Non-pigmented ciliary epithelial cell (primary cell): Measurements from ENCODE around the gene MBD5.

Experiments
- DNase-seq: peaks from one replicate; pipeline ENCODE4 v3.0.0-alpha.2; 2010; ENCODE audit warnings: low read depth

The MBD5 gene

DNA sequence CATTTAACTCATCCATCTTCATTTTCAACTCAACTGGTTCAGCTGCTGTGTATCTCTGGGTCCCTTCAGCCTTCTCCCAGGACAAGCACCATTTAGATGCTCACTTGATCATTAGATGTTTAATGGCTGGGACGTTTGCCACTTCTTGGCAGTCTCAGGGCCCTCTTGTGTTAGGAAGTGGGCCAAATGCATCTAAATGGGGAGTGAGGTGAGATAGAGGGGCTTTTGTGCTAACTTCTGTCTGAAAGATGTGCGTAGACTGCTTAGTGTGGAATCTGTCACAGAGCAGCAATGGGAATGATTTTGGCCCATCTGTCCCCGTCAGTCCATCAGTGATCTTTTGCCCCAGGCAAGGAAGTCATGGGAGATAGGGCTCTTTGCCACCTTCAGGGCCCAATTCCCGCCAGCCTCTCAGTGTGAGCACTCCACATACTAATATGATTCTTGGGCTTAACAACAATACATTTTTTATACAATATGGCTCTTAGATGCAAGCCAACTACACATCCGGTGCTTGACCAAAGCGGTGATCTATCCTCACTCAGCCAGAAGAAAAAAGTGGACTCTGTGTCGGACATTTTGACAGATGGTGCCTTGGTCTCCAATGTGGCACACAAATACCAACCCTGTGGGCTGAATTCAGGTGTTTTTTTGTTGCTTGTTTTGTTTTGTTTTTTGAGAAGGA is 528.0 kb downstream of the MBD5 start:
- DNase-seq: no peak

DNA sequence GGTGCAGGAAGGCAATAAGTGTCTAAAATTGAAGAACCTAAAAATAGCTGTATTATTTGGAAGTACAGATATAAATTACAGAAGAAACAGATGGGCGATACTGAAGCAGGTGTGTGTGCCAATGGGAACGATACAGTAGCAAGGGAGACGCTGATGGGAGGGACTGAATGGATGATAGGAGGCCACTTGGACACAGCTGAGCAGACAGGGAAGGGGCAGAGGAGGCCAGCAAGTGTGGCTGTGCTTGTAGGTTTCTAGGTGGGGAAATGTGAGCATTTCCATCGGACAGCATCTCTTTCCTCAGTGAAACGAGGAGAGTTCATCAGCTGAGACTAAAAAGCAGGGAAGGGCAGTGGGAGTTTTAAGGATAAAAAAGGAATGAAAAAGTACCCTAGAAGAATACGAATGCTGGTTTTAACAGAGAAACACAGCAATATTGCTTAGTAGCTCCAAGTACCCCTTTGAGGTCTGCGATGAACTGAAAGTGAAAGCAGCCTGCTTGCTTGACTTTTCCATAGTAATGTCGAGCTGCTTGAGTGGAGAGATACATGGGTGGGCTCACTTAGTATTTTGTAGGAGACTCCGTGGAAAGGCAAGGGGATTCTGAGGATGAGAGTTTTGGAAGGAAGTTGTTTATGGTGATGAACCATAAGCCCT is 531.9 kb downstream of the MBD5 start:
- DNase-seq: no peak

- no peak for DNase-seq
These were observed 532.5 kb downstream of the MBD5 start for GRCh38 chr2:148553332-148553887.

DNA sequence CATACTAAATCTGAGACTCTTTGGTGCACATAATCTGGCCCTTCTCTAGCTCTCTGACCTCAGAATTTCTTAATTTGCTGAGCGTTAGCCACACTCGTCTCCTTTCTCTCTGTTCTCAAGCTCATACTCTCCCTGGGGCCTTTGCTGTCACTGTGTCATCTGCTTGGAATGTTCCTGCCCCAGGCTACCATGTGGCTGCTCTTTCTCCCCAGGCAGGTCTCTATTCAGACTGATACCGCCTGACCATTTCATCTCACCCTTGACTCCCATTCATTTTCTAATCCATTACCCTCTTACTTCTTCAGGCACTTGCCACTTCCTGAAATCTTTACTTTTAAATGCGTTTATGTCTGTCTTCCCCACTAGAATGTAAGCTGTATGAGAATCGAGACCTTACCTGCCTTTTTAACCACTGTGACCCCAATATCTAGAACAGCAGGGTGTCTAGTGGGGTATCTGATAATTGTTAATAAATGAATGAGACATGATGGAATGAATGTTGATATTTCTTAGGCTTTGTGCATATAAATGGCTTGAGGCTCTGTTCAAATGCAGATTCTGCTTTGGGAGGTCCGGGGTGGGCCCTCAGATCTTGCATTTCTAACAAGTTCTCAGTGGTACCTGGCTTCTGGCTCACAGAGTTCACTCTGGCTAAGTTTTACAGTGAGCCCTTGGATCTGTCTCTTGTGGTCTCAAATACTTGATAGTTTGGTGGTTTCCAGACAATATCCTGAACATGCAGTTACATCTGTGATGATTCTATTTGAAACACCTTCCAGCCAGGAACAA is 533.8 kb downstream of the MBD5 start:
- no peak for DNase-seq

- no peak for DNase-seq
These were observed 534.9 kb downstream of the MBD5 start for GRCh38 chr2:148555622-148556294.

GRCh38 chr2:148557844-148558436 is 537.0 kb downstream of the MBD5 start:
- no peak for DNase-seq

- no peak for DNase-seq
These were observed 539.6 kb downstream of the MBD5 start for GRCh38 chr2:148560496-148560895.

DNA sequence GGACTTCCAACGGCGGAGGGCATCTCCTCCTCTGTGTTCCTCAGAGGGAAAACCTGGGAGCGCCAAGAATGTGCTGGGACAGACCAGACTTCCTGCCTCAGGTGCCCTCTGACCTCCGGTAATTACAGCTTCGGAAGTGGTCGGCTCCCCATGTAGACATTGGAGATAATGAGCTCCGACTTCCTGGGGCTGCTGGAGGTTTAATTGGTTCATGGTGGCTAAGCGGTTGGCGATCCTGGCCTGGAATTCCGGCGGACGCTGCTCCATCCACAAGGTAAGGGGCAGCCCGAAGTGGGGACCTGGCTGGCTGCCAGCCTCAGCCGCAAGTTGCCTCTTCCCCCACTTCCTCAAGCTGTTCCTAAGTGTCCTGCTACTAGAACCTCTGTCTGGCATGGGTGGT is 540.5 kb downstream of the MBD5 start:
- DNase-seq: no peak

DNA sequence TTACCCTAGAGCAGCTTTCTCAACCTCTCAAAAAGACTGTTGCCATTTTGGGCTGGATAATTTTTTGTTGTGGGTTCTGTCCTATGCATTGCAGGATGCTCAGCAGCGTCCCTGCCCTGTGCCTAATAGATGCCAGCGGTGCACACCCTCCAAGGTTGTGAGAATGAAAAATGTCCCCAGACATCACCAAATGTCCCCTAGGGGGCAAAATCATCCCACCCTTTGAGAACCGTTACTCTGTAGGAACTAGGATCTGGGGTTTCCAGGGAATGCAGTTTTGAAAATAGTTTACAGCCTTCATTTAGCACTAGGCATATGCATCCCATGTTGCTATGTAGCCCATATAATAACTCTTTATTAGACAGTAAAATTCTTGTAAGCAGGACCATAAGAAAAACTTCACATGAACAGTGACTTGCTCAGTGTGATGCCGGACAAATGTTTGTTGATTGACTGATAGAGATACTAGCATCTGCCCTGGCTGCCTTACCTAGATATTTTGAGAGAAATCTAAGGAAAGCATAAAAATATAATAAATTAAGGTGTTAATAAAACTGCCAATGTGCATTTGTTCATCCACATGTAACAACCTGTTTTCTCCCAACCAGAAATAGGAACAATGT is 544.5 kb downstream of the MBD5 start:
- DNase-seq: no peak
